ENCODE results near the gene ST6GALNAC4.

DNA sequence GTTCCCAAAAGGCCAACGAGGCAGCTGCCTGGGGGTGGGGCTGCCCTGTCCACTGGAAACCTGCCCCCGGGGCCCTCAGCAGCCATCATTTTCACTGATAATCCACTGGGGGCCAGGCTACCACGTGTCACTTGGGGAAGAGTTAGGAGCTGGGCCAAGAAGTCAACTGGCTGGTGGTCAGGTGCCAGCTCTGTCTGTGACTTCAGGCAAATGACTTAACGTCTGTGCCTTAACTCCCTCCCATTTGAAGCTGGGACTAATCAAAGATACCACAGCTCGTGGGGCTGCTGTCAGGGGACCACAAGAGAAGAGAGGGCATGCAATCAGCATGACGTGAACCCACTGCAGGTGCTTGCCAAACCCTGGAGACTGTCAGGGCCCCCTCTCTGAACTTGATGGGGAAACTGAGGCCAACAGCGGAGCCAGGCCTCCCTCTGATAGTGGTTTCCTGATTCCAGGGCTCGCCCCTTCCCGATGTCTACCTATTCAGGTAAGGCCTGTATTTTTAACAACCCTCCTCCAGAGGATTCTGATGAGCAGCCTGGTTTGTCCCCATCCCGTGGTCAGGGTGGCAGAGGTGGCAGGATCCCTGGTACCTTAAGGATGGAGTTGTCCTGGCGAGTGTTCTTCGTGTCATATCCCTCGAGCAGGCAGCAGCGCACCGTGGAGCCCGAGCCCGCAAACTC lies 33.1 kb upstream of the ST6GALNAC4 start:
- TF ChIP-seq EZH2 (IDR thresholded peaks at IDR 0.05; ENCODE audit: low read length): no peak
- TF ChIP-seq, protein P1, sequence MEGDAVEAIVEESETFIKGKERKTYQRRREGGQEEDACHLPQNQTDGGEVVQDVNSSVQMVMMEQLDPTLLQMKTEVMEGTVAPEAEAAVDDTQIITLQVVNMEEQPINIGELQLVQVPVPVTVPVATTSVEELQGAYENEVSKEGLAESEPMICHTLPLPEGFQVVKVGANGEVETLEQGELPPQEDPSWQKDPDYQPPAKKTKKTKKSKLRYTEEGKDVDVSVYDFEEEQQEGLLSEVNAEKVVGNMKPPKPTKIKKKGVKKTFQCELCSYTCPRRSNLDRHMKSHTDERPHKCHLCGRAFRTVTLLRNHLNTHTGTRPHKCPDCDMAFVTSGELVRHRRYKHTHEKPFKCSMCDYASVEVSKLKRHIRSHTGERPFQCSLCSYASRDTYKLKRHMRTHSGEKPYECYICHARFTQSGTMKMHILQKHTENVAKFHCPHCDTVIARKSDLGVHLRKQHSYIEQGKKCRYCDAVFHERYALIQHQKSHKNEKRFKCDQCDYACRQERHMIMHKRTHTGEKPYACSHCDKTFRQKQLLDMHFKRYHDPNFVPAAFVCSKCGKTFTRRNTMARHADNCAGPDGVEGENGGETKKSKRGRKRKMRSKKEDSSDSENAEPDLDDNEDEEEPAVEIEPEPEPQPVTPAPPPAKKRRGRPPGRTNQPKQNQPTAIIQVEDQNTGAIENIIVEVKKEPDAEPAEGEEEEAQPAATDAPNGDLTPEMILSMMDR (optimal IDR thresholded peaks at IDR 0.05 in 1 of 3, IDR thresholded peaks at IDR 0.05 in 1 of 3, conservative IDR thresholded peaks at IDR 0.05 in 1 of 3; ENCODE audit: extremely low read depth in 1 of 3, insufficient read depth in 2 of 3, low read length in 3 of 3): no peak
